Endothelial cell of umbilical vein (primary cell): ENCODE data around the gene POU6F1. TPM values are rescaled to one million over a fixed set of nuclear protein-coding genes. Genes with fewer than 3 reads are reported as not detected.
"Not testable (repeated sequence)": the region's sequence is repeated elsewhere in the genome, so short reads cannot be mapped to it uniquely, and the experiment has no call there.

Source experiments
- BruUV-seq: library from RNA; stranded (reverse); fragments of 400-500 nt; replicated peaks from 2 replicates; lab custom pipeline; 2021; lab: Mats Ljungman, UMichigan
- CTCF ChIA-PET: fragments of 300-600, 350-600 bp; sonication (Branson Sonifier 250); formaldehyde crosslinking; loops from one replicate; lab custom pipeline; 2021; ENCODE audit warnings: antibody characterized with exemption, inconsistent platforms; lab: Charles Lee
- POLR2A ChIA-PET: fragments of 300-600, 350-600 bp; sonication (Branson Sonifier 250); formaldehyde crosslinking; loops from one replicate; lab custom pipeline; 2021; ENCODE audit warnings: antibody characterized with exemption, inconsistent platforms; lab: Charles Lee
- DNase-seq: peaks from one replicate; pipeline ENCODE4 v3.0.0-alpha.2; 2011; ENCODE audit warnings: low read depth, low spot score
- FAIRE-seq: peaks from 2 replicates; lab custom pipeline; 2011; peaks lifted over from hg19 to GRCh38; lab: Jason Lieb, UNC
- H2AFZ ChIP-seq: 2 replicates; pipeline ENCODE4 v1.6.0; 2012; ENCODE audit warnings: low read depth, low read length, control low read depth, inconsistent platforms
- H3K27ac ChIP-seq: 2 replicates; pipeline ENCODE4 v1.5.1; 2011; ENCODE audit warnings: low read depth, mild to moderate bottlenecking, control low read depth, low read length, moderate library complexity; ENCODE audit not compliant: insufficient read depth
- H3K27me3 ChIP-seq, 2 experiments: 2 replicates each; pipeline versions ENCODE4 v1.6.0 to v1.6.1; 2011; ENCODE audit warnings: low read length in 2 of 2, mixed read lengths in 1 of 2; ENCODE audit not compliant: control insufficient read depth in 2 of 2, insufficient read depth in 2 of 2
- H3K36me3 ChIP-seq, 2 experiments: 2 replicates in 1 of 2; 3 replicates in 1 of 2; pipeline ENCODE4 v1.5.1; 2011; ENCODE audit warnings: low read length in 2 of 2, mild to moderate bottlenecking in 1 of 2, moderate library complexity in 1 of 2; ENCODE audit not compliant: control insufficient read depth in 2 of 2, insufficient read depth in 2 of 2; ENCODE audit errors: extremely low read depth in 1 of 2
- H3K4me1 ChIP-seq: 3 replicates; pipeline ENCODE4 v1.5.1; 2011; ENCODE audit warnings: mild to moderate bottlenecking, low read length; ENCODE audit not compliant: control insufficient read depth, insufficient read depth; ENCODE audit errors: extremely low read depth
- H3K4me2 ChIP-seq: 2 replicates; pipeline ENCODE4 v1.6.1; 2011; ENCODE audit warnings: low read length, control low read depth, mixed read lengths; ENCODE audit not compliant: insufficient read depth
- H3K4me3 ChIP-seq, 3 experiments: fragments of 200-600 bp in 1 of 3; sonication (generic), shearing (Covaris generic) in 1 of 3; replicated peaks in 1 of 3; 2 replicates each; pipeline ENCODE4 v1.5.1; 2011 to 2016; ENCODE audit warnings: control low read depth in 3 of 3, low read length in 3 of 3, mild to moderate bottlenecking in 2 of 3, inconsistent platforms in 1 of 3, low read depth in 1 of 3, moderate library complexity in 1 of 3; ENCODE audit not compliant: insufficient read depth in 1 of 3
- H3K79me2 ChIP-seq: 2 replicates; pipeline ENCODE4 v1.6.0; 2012; ENCODE audit warnings: low read length, inconsistent platforms; ENCODE audit not compliant: control insufficient read depth, insufficient read depth
- H3K9ac ChIP-seq: replicated peaks from 2 replicates; pipeline ENCODE3; 2011; ENCODE audit warnings: low read length, control low read depth; ENCODE audit not compliant: insufficient read depth; ENCODE audit errors: extremely low read depth
- H3K9me1 ChIP-seq: replicated peaks from 3 replicates; pipeline ENCODE4 v1.6.0; 2011; ENCODE audit warnings: mild to moderate bottlenecking, low read length; ENCODE audit not compliant: control insufficient read depth, insufficient read depth; ENCODE audit errors: extremely low read depth
- H3K9me3 ChIP-seq: replicated peaks from 2 replicates; pipeline ENCODE4 v1.5.1; 2012; ENCODE audit warnings: low read length, inconsistent platforms; ENCODE audit not compliant: control insufficient read depth, insufficient read depth
- H4K20me1 ChIP-seq: replicated peaks from 2 replicates; pipeline ENCODE3; 2011; ENCODE audit warnings: mild to moderate bottlenecking, low read length; ENCODE audit not compliant: control insufficient read depth, insufficient read depth; ENCODE audit errors: extremely low read depth
- GATA2 ChIP-seq: IDR thresholded peaks from 2 replicates; pipeline ENCODE4 v1.7.0; 2011; ENCODE audit warnings: low read depth, mild to moderate bottlenecking, moderate library complexity, mixed read lengths, low read length; ENCODE audit not compliant: insufficient read length, insufficient read depth
- JUN ChIP-seq: IDR thresholded peaks from 2 replicates; pipeline ENCODE4 v1.6.1; 2011; ENCODE audit warnings: borderline replicate concordance, low read depth; ENCODE audit not compliant: insufficient read length, insufficient read depth
- MYC ChIP-seq: IDR thresholded peaks from one replicate; pipeline ENCODE4 v1.6.1; 2011; ENCODE audit warnings: mild to moderate bottlenecking, low read depth, low read length
- dilution Hi-C: fragments of 300-500 bp; cut with MboI; formaldehyde crosslinking; loops from one replicate; pipeline ENCODE4 v1.15.0; 2019; ENCODE audit warnings: low sequenced_read_pairs; ENCODE audit not compliant: extremely low pct_ligation_motif_present
- intact Hi-C: fragments of 100-400 bp; cut with micrococcal nuclease; formaldehyde crosslinking; loops from one replicate; pipeline ENCODE4 v1.10.0; 2022
- polyA plus RNA-seq, 4 experiments: library from polyadenylated mRNA; depleted of rRNA in 3 of 4; stranded (reverse) in 3 of 4; unstranded in 1 of 4; fragments of >200 nt; gene quantifications; 2 replicates each; pipeline versions ENCODE4 v1.2.1 to v1.2.3, GENCODE V29; 2011 to 2012; ENCODE audit warnings: missing spikeins in 1 of 4
- total RNA-seq: library from RNA; stranded (reverse); gene quantifications from 2 replicates; pipeline ENCODE4 v1.2.3, GENCODE V29; 2021

POU6F1 gene
- total and polyA plus RNA-seq, 2 donors (not counting 3 experiments of a cell fraction or from before 2014, with no cell fraction given), result 5.4 to 14.4 TPM

GRCh38 chr12:51227962-51228361, 10.1 kb upstream of the POU6F1 start:
- H3K36me3 ChIP-seq, result no peaks in the 10 kb centered on the region
- H3K9me1 ChIP-seq, result no peaks in the 10 kb centered on the region
- no peaks in the 10 kb centered on the region for H3K79me2 ChIP-seq
- H3K27me3 ChIP-seq, result no peaks in the 10 kb centered on the region
- dilution Hi-C loops (no loop called here), intact Hi-C loops (no loop called here)
- ChIA-PET CTCF (interaction anchor here (3.0 kb wide), 1 partner anchor 113 kb away, joined by 12 read pairs; no protein-coding TSS in a partner anchor), POLR2A (no interaction called here)
- FAIRE-seq (no peak), DNase-seq (no peak)
- H3K4me1 ChIP-seq, result no peaks in the 10 kb centered on the region
- no peaks in the 10 kb centered on the region for H3K9me3 ChIP-seq
- no peak overlapping the region for H3K4me2 ChIP-seq
- no peaks in the 10 kb centered on the region for H4K20me1 ChIP-seq
- no peak overlapping the region for H3K4me3 ChIP-seq
- H3K9ac ChIP-seq, result no peak overlapping the region
- TF ChIP-seq MYC (no peak), GATA2 (no peak), JUN (no peak)
- H3K27ac ChIP-seq, result no peak overlapping the region
- no TSS peak for BruUV-seq
- no peak overlapping the region for H2AFZ ChIP-seq

- intact Hi-C loops, H4K20me1 ChIP-seq, H3K4me3 ChIP-seq, H3K9ac ChIP-seq, FAIRE-seq, DNase-seq, H3K9me3 ChIP-seq, H3K27me3 ChIP-seq, H3K27ac ChIP-seq, H3K4me2 ChIP-seq, dilution Hi-C loops, H3K4me1 ChIP-seq, H3K9me1 ChIP-seq, H3K36me3 ChIP-seq, CTCF ChIA-PET, H3K79me2 ChIP-seq, BruUV-seq, POLR2A ChIA-PET, H2AFZ ChIP-seq: not testable (repeated sequence)
Observed at GRCh38 chr12:51227112-51227511, 9.2 kb upstream of the POU6F1 start.
